H1 (cell line): ENCODE data around the gene PACSIN1. TPM values are rescaled to one million over a fixed set of nuclear protein-coding genes. Genes with fewer than 3 reads are reported as not detected.

Experiments used
- CTCF ChIA-PET: fragments of 300-600 bp; sonication (Branson Sonifier 250); formaldehyde crosslinking; loops from one replicate; lab custom pipeline; 2021; ENCODE audit not compliant: partially characterized antibody; lab: Charles Lee
- POLR2A ChIA-PET: fragments of 300-600 bp; sonication (Branson Sonifier 250); formaldehyde crosslinking; loops from one replicate; lab custom pipeline; 2021; ENCODE audit warnings: inconsistent platforms; ENCODE audit not compliant: partially characterized antibody; lab: Charles Lee
- DNase-seq, 2 experiments: peaks; one replicate each; pipeline versions ENCODE4 v3.0.0 to v3.0.0-alpha.2; 2010 to 2022; ENCODE audit warnings: low spot score in 2 of 2, low read depth in 1 of 2, mixed read lengths in 1 of 2
- FAIRE-seq: peaks from 2 replicates; lab custom pipeline; 2011; peaks lifted over from hg19 to GRCh38; lab: Jason Lieb, UNC
- H2AFZ ChIP-seq: 2 replicates; pipeline ENCODE4 v1.8.1; 2012; ENCODE audit warnings: low read length, inconsistent platforms
- H2AK5ac ChIP-seq: 2 replicates; pipeline ENCODE4 v1.6.1; 2013; ENCODE audit warnings: low read depth, low read length
- H2BK120ac ChIP-seq: replicated peaks from 2 replicates; pipeline ENCODE3; 2013; ENCODE audit warnings: low read depth, low read length, inconsistent platforms
- H2BK12ac ChIP-seq: 2 replicates; pipeline ENCODE4 v1.6.1; 2013; ENCODE audit warnings: low read depth, low read length
- H2BK15ac ChIP-seq: 2 replicates; pipeline ENCODE4 v1.6.1; 2013; ENCODE audit warnings: low read length
- H2BK20ac ChIP-seq: 2 replicates; pipeline ENCODE4 v1.6.1; 2013; ENCODE audit warnings: low read length
- H2BK5ac ChIP-seq: 2 replicates; pipeline ENCODE4 v1.6.1; 2013; ENCODE audit warnings: low read depth, low read length
- H3K14ac ChIP-seq: 2 replicates; pipeline ENCODE4 v1.6.1; 2013; ENCODE audit warnings: inconsistent platforms; ENCODE audit not compliant: insufficient read length
- H3K18ac ChIP-seq: 2 replicates; pipeline ENCODE4 v1.6.1; 2013; ENCODE audit warnings: low read length; ENCODE audit errors: extremely low read depth
- H3K23ac ChIP-seq: 2 replicates; pipeline ENCODE4 v1.6.1; 2013; ENCODE audit warnings: inconsistent platforms; ENCODE audit not compliant: insufficient read length
- H3K23me2 ChIP-seq: 2 replicates; pipeline ENCODE4 v1.6.1; 2013; ENCODE audit warnings: low read depth, low read length
- H3K27ac ChIP-seq: 2 replicates; pipeline ENCODE4 v1.6.1; 2011; ENCODE audit warnings: low read depth, low read length, inconsistent platforms
- H3K27me3 ChIP-seq, 4 experiments: replicated peaks in 1 of 4; 1 replicate in 1 of 4; 2 replicates in 3 of 4; pipeline versions ENCODE4 v1.6.1 to v1.8.1; 2011 to 2013; ENCODE audit warnings: low read length in 3 of 4, mild to moderate bottlenecking in 3 of 4, inconsistent platforms in 2 of 4, mixed read lengths in 2 of 4, moderate library complexity in 1 of 4; ENCODE audit not compliant: control insufficient read depth in 3 of 4, insufficient read depth in 3 of 4; ENCODE audit errors: extremely low read depth in 1 of 4
- H3K36me3 ChIP-seq, 4 experiments: 2 replicates each; pipeline versions ENCODE4 v1.6.1 to v1.8.1; 2011 to 2013; ENCODE audit warnings: mild to moderate bottlenecking in 4 of 4, low read length in 3 of 4, moderate library complexity in 2 of 4, control low read depth in 1 of 4, inconsistent platforms in 1 of 4; ENCODE audit not compliant: insufficient read depth in 4 of 4, control insufficient read depth in 2 of 4
- H3K4ac ChIP-seq: replicated peaks from 2 replicates; pipeline ENCODE3; 2013; ENCODE audit warnings: low read length, low read depth, mixed read lengths, inconsistent platforms; ENCODE audit not compliant: insufficient read length
- H3K4me1 ChIP-seq, 4 experiments: replicated peaks in 1 of 4; 1 replicate in 1 of 4; 2 replicates in 3 of 4; pipeline versions ENCODE4 v1.6.1 to v1.8.1; 2011 to 2013; ENCODE audit warnings: low read length in 3 of 4, inconsistent platforms in 2 of 4, mixed read lengths in 1 of 4; ENCODE audit not compliant: insufficient read depth in 4 of 4, control insufficient read depth in 3 of 4
- H3K4me2 ChIP-seq, 2 experiments: 2 replicates each; pipeline versions ENCODE4 v1.6.1 to v1.8.1; 2011 to 2013; ENCODE audit warnings: low read depth in 2 of 2, low read length in 2 of 2, control low read depth in 1 of 2, inconsistent platforms in 1 of 2, mild to moderate bottlenecking in 1 of 2; ENCODE audit not compliant: insufficient read depth in 1 of 2
- H3K4me3 ChIP-seq, 4 experiments: fragments of 200-600, 300-600 bp in 1 of 4; sonication (generic), shearing (Covaris generic), sonication (Bioruptor Twin) in 1 of 4; 2 replicates each; pipeline versions ENCODE4 v1.5.1 to v1.8.1; 2011 to 2016; ENCODE audit warnings: low read length in 4 of 4, low read depth in 3 of 4, control low read depth in 2 of 4, inconsistent platforms in 2 of 4, mild to moderate bottlenecking in 2 of 4, mixed read lengths in 1 of 4, moderate library complexity in 1 of 4; ENCODE audit not compliant: insufficient read depth in 2 of 4; ENCODE audit errors: extremely low read depth in 1 of 4
- H3K56ac ChIP-seq: replicated peaks from 2 replicates; pipeline ENCODE3; 2013; ENCODE audit warnings: low read depth, mild to moderate bottlenecking, mixed read lengths, low read length, inconsistent platforms; ENCODE audit not compliant: insufficient read length
- H3K79me1 ChIP-seq: 2 replicates; pipeline ENCODE4 v1.6.1; 2013; ENCODE audit warnings: low read depth, low read length, control low read depth
- H3K79me2 ChIP-seq, 2 experiments: 2 replicates each; pipeline versions ENCODE4 v1.6.1 to v1.8.1; 2012 to 2013; ENCODE audit warnings: low read length in 2 of 2, mild to moderate bottlenecking in 2 of 2, inconsistent platforms in 1 of 2; ENCODE audit not compliant: insufficient read depth in 2 of 2, control insufficient read depth in 1 of 2
- H3K9ac ChIP-seq, 4 experiments: replicated peaks in 1 of 4; 1 replicate in 1 of 4; 2 replicates in 3 of 4; pipeline versions ENCODE4 v1.6.1 to v1.8.1; 2011 to 2013; ENCODE audit warnings: low read depth in 3 of 4, low read length in 3 of 4, control low read depth in 2 of 4, mild to moderate bottlenecking in 2 of 4, moderate library complexity in 2 of 4, inconsistent platforms in 1 of 4; ENCODE audit errors: extremely low read depth in 1 of 4
- H3K9me3 ChIP-seq, 2 experiments: 2 replicates each; pipeline versions ENCODE4 v1.6.1 to v1.8.1; 2012 to 2013; ENCODE audit warnings: mild to moderate bottlenecking in 2 of 2, moderate library complexity in 2 of 2, control low read depth in 1 of 2, inconsistent platforms in 1 of 2, low read depth in 1 of 2, low read length in 1 of 2, mixed read lengths in 1 of 2; ENCODE audit not compliant: insufficient read depth in 2 of 2
- H4K20me1 ChIP-seq, 2 experiments: replicated peaks in 1 of 2; 2 replicates each; pipeline versions ENCODE3 to v1.8.1; 2011 to 2013; ENCODE audit warnings: inconsistent platforms in 2 of 2, low read length in 2 of 2, mild to moderate bottlenecking in 1 of 2; ENCODE audit not compliant: insufficient read depth in 2 of 2, control insufficient read depth in 1 of 2
- H4K5ac ChIP-seq: 2 replicates; pipeline ENCODE4 v1.6.1; 2013; ENCODE audit warnings: low read length, low read depth, mixed read lengths, inconsistent platforms; ENCODE audit not compliant: insufficient read length
- H4K8ac ChIP-seq: 2 replicates; pipeline ENCODE4 v1.8.0; 2013; ENCODE audit warnings: mild to moderate bottlenecking, moderate library complexity, low read length, inconsistent platforms; ENCODE audit not compliant: insufficient read depth; ENCODE audit errors: extremely low read depth
- H4K91ac ChIP-seq: replicated peaks from 2 replicates; pipeline ENCODE3; 2013; ENCODE audit warnings: low read length, mixed read lengths, inconsistent platforms; ENCODE audit not compliant: insufficient read length
- GTF2F1 ChIP-seq: IDR thresholded peaks from 2 replicates; pipeline ENCODE4 v1.6.1; 2012; ENCODE audit warnings: low read depth, low read length, improper control_type of control experiment, borderline replicate concordance
- HDAC2 ChIP-seq, 2 experiments: fragments of 300-600 bp in 1 of 2; sonication (generic) in 1 of 2; IDR thresholded peaks; 2 replicates each; pipeline ENCODE4 v1.6.1; 2011 to 2012; ENCODE audit warnings: low read depth in 2 of 2, low read length in 2 of 2, mild to moderate bottlenecking in 2 of 2, moderate library complexity in 2 of 2, borderline replicate concordance in 1 of 2, inconsistent platforms in 1 of 2
- NRF1 ChIP-seq: IDR thresholded peaks from 2 replicates; pipeline ENCODE4 v1.6.1; 2011; ENCODE audit warnings: mild to moderate bottlenecking, low read depth, low read length, improper control_type of control experiment
- POU5F1 ChIP-seq: IDR thresholded peaks from 2 replicates; pipeline ENCODE4 v1.6.1; 2011; ENCODE audit warnings: low read depth, mild to moderate bottlenecking, low read length, moderate library complexity
- RAD21 ChIP-seq, 2 experiments: IDR thresholded peaks in 1 of 2; conservative IDR thresholded peaks in 1 of 2; 2 replicates each; pipeline ENCODE4 v1.6.1; 2011; ENCODE audit warnings: low read depth in 2 of 2, low read length in 2 of 2, improper control_type of control experiment in 1 of 2, inconsistent platforms in 1 of 2, mild to moderate bottlenecking in 1 of 2, moderate library complexity in 1 of 2
- RNF2 ChIP-seq: fragments of 200-900, 300-1000 bp; sonication (generic); IDR thresholded peaks from 2 replicates; pipeline ENCODE4 v1.7.1; 2016; ENCODE audit warnings: borderline replicate concordance, low read depth, mild to moderate bottlenecking, antibody characterized with exemption, low read length; ENCODE audit not compliant: poor library complexity, severe bottlenecking; ENCODE audit errors: missing control alignments
- TAF7 ChIP-seq: optimal IDR thresholded peaks from 2 replicates; pipeline ENCODE3; 2011; ENCODE audit warnings: low read depth, mild to moderate bottlenecking, inconsistent platforms, low read length, moderate library complexity, borderline replicate concordance
- YY1 ChIP-seq: IDR thresholded peaks from 2 replicates; pipeline ENCODE4 v1.6.1; 2011; ENCODE audit warnings: low read depth, mild to moderate bottlenecking, low read length
- WGBS, 2 experiments: shearing (Covaris generic) in 1 of 2; methylation state at CpG; one replicate each; pipeline versions ENCODE4 v1.1.6 to v1.1.7; 2013 to 2015; ENCODE audit warnings: low lambda C conversion rate in 2 of 2, mixed read lengths in 2 of 2, inconsistent platforms in 1 of 2, low coverage in 1 of 2, missing lambda C conversion rate in 1 of 2; ENCODE audit not compliant: insufficient replicate concordance in 2 of 2, insufficient coverage in 1 of 2, insufficient read length in 1 of 2; ENCODE audit errors: extremely low coverage in 1 of 2, missing lambda C conversion rate in 1 of 2; 5-methylcytosine and 5-hydroxymethylcytosine counted together
- polyA plus RNA-seq, 7 experiments: library from polyadenylated mRNA; depleted of rRNA in 3 of 7; stranded (reverse) in 5 of 7; unstranded in 2 of 7; fragments of >200 nt in 5 of 7; fragments of 200-250 nt in 2 of 7; gene quantifications; 1 replicate in 5 of 7; 2 replicates in 1 of 7; 4 replicates in 1 of 7; pipeline versions ENCODE4 v1.2.1 to v1.2.3, GENCODE V29; 2011 to 2013; ENCODE audit warnings: missing spikeins in 2 of 7, mixed read lengths in 2 of 7
- total RNA-seq: library from RNA; stranded (reverse); fragmentation: NEBNext Ultra II Directional; extraction: Animal tissue kit (Norgen Biotek cat#: 25700); gene quantifications from 2 replicates; pipeline ENCODE4 v1.2.1, GENCODE V29; 2021
- TF ChIP-seq, protein P1 (sequence below): IDR thresholded peaks from 2 replicates; pipeline ENCODE4 v1.6.1; 2011; ENCODE audit warnings: low read length, improper control_type of control experiment
- TF ChIP-seq, protein P2 (sequence below): IDR thresholded peaks from 2 replicates; pipeline ENCODE4 v1.6.1; 2011; ENCODE audit warnings: low read depth, mild to moderate bottlenecking, low read length; ENCODE audit not compliant: insufficient read depth

The PACSIN1 gene
- total and polyA plus RNA-seq, 2 of the 8 experiments (the other 6 are each of a cell fraction or from before 2014, with no cell fraction given), result 5.9 to 11.1 TPM

DNA sequence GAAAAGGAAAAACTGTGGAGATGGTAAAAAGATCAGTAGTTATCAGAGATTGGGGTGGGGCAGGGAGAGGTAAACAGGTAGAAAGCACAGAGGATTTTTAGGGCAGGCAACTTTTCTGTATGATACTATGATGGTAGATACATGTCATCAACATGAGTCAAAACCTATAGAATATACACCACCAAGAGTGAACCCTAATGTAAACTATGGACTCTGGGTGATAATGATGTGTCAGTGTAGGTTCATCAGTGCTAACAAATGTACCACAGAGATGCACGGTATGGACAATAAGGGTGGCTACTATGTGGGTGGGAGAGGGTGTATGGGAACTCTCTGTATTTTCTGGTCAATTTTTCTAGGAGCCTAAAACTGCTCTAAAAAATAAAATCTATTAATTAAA, 18.5 kb downstream of the PACSIN1 start:
- Histone ChIP-seq H3K79me2 (no peaks in the 10 kb centered on the region), H3K23ac (no peak overlapping the region), H3K27ac (no peak overlapping the region), H4K20me1 (no peaks in the 10 kb centered on the region), H3K9ac (no peak overlapping the region), H2AFZ (no peak overlapping the region), H3K56ac (no peak overlapping the region), H3K79me1 (no peaks in the 10 kb centered on the region), H2BK5ac (no peak overlapping the region), H3K18ac (no peak overlapping the region), H3K4me3 (no peak overlapping the region), H3K23me2 (no peaks in the 10 kb centered on the region), H2BK20ac (no peak overlapping the region), H2BK12ac (no peak overlapping the region), H2BK120ac (no peak overlapping the region), H3K4me2 (no peak overlapping the region), H4K8ac (no peak overlapping the region), H3K36me3 (no peaks in the 10 kb centered on the region), H4K5ac (no peak overlapping the region), H2AK5ac (no peak overlapping the region), H3K14ac (no peak overlapping the region), H3K27me3 (no peaks in the 10 kb centered on the region), H4K91ac (no peak overlapping the region), H3K9me3 (no peaks in the 10 kb centered on the region), H3K4ac (no peak overlapping the region), H3K4me1 (peaks cover 0 to 3% (median 0%) of the 10 kb centered on the region in 4 experiments; a peak in 2 of 7 replicates), H2BK15ac (no peak overlapping the region)
- WGBS, 2 experiments, result 100% methylated on average over 1 of the region's 1 CpG; no CpG with 5 or more reads in 1 of the 2 experiments
- DNase-seq (no peak), FAIRE-seq (no peak)
- ChIA-PET POLR2A (interaction anchor here (2.0 kb wide), 1 partner anchor 15 kb away, joined by 7 read pairs; no protein-coding TSS in a partner anchor), CTCF (interaction anchor here (1.3 to 1.8 kb wide), 2 partner anchors 24 to 44 kb away, joined by 5 to 9 read pairs; no protein-coding TSS in a partner anchor)
- TF ChIP-seq, protein P1, sequence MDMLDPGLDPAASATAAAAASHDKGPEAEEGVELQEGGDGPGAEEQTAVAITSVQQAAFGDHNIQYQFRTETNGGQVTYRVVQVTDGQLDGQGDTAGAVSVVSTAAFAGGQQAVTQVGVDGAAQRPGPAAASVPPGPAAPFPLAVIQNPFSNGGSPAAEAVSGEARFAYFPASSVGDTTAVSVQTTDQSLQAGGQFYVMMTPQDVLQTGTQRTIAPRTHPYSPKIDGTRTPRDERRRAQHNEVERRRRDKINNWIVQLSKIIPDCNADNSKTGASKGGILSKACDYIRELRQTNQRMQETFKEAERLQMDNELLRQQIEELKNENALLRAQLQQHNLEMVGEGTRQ, result no peak
- no peak for TF ChIP-seq RAD21 (IDR thresholded peaks at IDR 0.05 in 1 of 2, conservative IDR thresholded peaks at IDR 0.05 in 1 of 2; ENCODE audit: low read depth in 2 of 2, low read length in 2 of 2)
- no peak for TF ChIP-seq YY1
- no peak for TF ChIP-seq RNF2
- TF ChIP-seq GTF2F1, result no peak
- TF ChIP-seq, protein P2, sequence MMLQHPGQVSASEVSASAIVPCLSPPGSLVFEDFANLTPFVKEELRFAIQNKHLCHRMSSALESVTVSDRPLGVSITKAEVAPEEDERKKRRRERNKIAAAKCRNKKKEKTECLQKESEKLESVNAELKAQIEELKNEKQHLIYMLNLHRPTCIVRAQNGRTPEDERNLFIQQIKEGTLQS, result no peak
- TF ChIP-seq NRF1, result no peak
- TF ChIP-seq POU5F1, result no peak
- no peak for TF ChIP-seq TAF7
- no peak for TF ChIP-seq HDAC2 (IDR thresholded peaks at IDR 0.05; ENCODE audit: borderline replicate concordance in 1 of 2, low read depth in 2 of 2, low read length in 2 of 2)
